Bronchial epithelial cell (primary cell): ENCODE measurements around the gene RNF166. TPM values are rescaled to one million over a fixed set of nuclear protein-coding genes. Genes with fewer than 3 reads are reported as not detected.

Source experiments
- DNase-seq: peaks from one replicate; pipeline ENCODE4 v3.0.0-alpha.2; 2010; ENCODE audit warnings: low read depth
- FAIRE-seq: peaks from 2 replicates; lab custom pipeline; 2011; peaks lifted over from hg19 to GRCh38; lab: Jason Lieb, UNC
- H3K27me3 ChIP-seq: 2 replicates; pipeline ENCODE4 v1.5.1; 2011; ENCODE audit warnings: low read length; ENCODE audit not compliant: control insufficient read depth, insufficient read depth
- H3K36me3 ChIP-seq: 2 replicates; pipeline ENCODE4 v1.5.1; 2011; ENCODE audit warnings: low read length; ENCODE audit not compliant: control insufficient read depth, insufficient read depth
- H3K4me3 ChIP-seq: 2 replicates; pipeline ENCODE4 v1.5.1; 2011; ENCODE audit warnings: mild to moderate bottlenecking, low read depth, low read length, control low read depth
- CTCF ChIP-seq: IDR thresholded peaks from 2 replicates; pipeline ENCODE4 v1.5.1; 2011; ENCODE audit warnings: mild to moderate bottlenecking, moderate library complexity, low read length, control low read depth, inconsistent platforms; ENCODE audit not compliant: insufficient read depth, severe bottlenecking
- total RNA-seq: library from RNA; depleted of rRNA; stranded (reverse); fragments of >200 nt; gene quantifications from 2 replicates; pipeline ENCODE4 v1.2.1, GENCODE V29; 2014

The RNF166 gene
- total RNA-seq, 1 donor from 2014 or later: 9.7 TPM

GRCh38 chr16:88681709-88682451, 24.3 kb downstream of the RNF166 start:
- peaks cover 10% of the 10 kb centered on the region for H3K27me3 ChIP-seq
- TF ChIP-seq CTCF: no peak

GRCh38 chr16:88681084-88681680, 25.0 kb downstream of the RNF166 start:
- H3K36me3 ChIP-seq: no peaks in the 10 kb centered on the region
- TF ChIP-seq CTCF: peak; percentile 82
- H3K27me3 ChIP-seq: peaks cover 10% of the 10 kb centered on the region
- H3K4me3 ChIP-seq: no peak overlapping the region
- peak; percentile 17 for DNase-seq
- FAIRE-seq: no peak

More at GRCh38 chr16:88681709-88682451, 24.3 kb downstream of the RNF166 start:
- Histone ChIP-seq H3K36me3 (no peaks in the 10 kb centered on the region), H3K4me3 (no peak overlapping the region)
- DNase-seq: no peak
- no peak for FAIRE-seq

- DNase-seq (no peak), FAIRE-seq (no peak)
- Histone ChIP-seq H3K4me3 (no peak overlapping the region), H3K27me3 (peaks cover 10% of the 10 kb centered on the region), H3K36me3 (no peaks in the 10 kb centered on the region)
- no peak for TF ChIP-seq CTCF
Measured at GRCh38 chr16:88680554-88681083, 25.6 kb downstream of the RNF166 start.

- DNase-seq (no peak), FAIRE-seq (no peak)
- Histone ChIP-seq H3K27me3 (peaks cover 10% of the 10 kb centered on the region), H3K4me3 (no peak overlapping the region), H3K36me3 (no peaks in the 10 kb centered on the region)
- no peak for TF ChIP-seq CTCF
Measured at GRCh38 chr16:88678224-88678979, 27.8 kb downstream of the RNF166 start.

- TF ChIP-seq CTCF: no peak
- no peak for FAIRE-seq
Measured at GRCh38 chr16:88677721-88678120, 28.5 kb downstream of the RNF166 start.

More at GRCh38 chr16:88677721-88678120, 28.5 kb downstream of the RNF166 start:
- no peak for DNase-seq
- no peaks in the 10 kb centered on the region for H3K36me3 ChIP-seq
- peaks cover 10% of the 10 kb centered on the region for H3K27me3 ChIP-seq
- no peak overlapping the region for H3K4me3 ChIP-seq
